BJ (cell line): ENCODE data around the gene NOTCH1. TPM values are rescaled to one million over a fixed set of nuclear protein-coding genes. Genes with fewer than 3 reads are reported as not detected.

Experiments used
- CTCF ChIA-PET: fragments of 350-600 bp; formaldehyde crosslinking; extraction: SDS; loops from one replicate; lab custom pipeline; 2021; ENCODE audit warnings: antibody characterized with exemption, inconsistent platforms; lab: Yijun Ruan, JAX
- POLR2A ChIA-PET: fragments of 300-600 bp; sonication (Branson Sonifier 250); formaldehyde crosslinking; extraction: SDS; loops from one replicate; lab custom pipeline; 2021; ENCODE audit warnings: antibody characterized with exemption; lab: Charles Lee
- DNase-seq: peaks from one replicate; pipeline ENCODE4 v3.0.0-alpha.2; 2011; ENCODE audit warnings: low read depth
- H3K27me3 ChIP-seq: 2 replicates; pipeline ENCODE4 v1.6.0; 2011; ENCODE audit warnings: low read length; ENCODE audit not compliant: control insufficient read depth, insufficient read depth
- H3K36me3 ChIP-seq: 2 replicates; pipeline ENCODE4 v1.5.1; 2011; ENCODE audit warnings: low read length; ENCODE audit not compliant: control insufficient read depth, insufficient read depth
- H3K4me3 ChIP-seq: 2 replicates; pipeline ENCODE4 v1.5.1; 2011; ENCODE audit warnings: low read depth, mild to moderate bottlenecking, control low read depth, low read length
- CTCF ChIP-seq: IDR thresholded peaks from 2 replicates; pipeline ENCODE4 v1.5.1; 2011; ENCODE audit warnings: low read depth, mild to moderate bottlenecking, control low read depth, inconsistent platforms, low read length, moderate library complexity; ENCODE audit not compliant: insufficient read depth
- polyA plus RNA-seq: library from polyadenylated mRNA; depleted of rRNA; stranded (reverse); fragments of >200 nt; gene quantifications from 2 replicates; pipeline ENCODE4 v1.2.3, GENCODE V29; 2011

Gene NOTCH1
- polyA plus RNA-seq, 1 experiment: 1.3 TPM

- ChIA-PET POLR2A (no interaction called here), CTCF (interaction anchor here (0.8 kb wide), 1 partner anchor 17 kb away, joined by 3 read pairs; no protein-coding TSS in a partner anchor)
- no peaks in the 10 kb centered on the region for H3K36me3 ChIP-seq
- no peak overlapping the region for H3K4me3 ChIP-seq
- no peak for TF ChIP-seq CTCF
- no peak for DNase-seq
- peaks cover 2% of the 10 kb centered on the region for H3K27me3 ChIP-seq
Measured at GRCh38 chr9:136586391-136586953, 40.6 kb upstream of the NOTCH1 start.

GRCh38 chr9:136585531-136586120 is 39.8 kb upstream of the NOTCH1 start:
- Histone ChIP-seq H3K4me3 (no peak overlapping the region), H3K27me3 (peaks cover 2% of the 10 kb centered on the region; the same call in 1 of the 2 replicates), H3K36me3 (no peaks in the 10 kb centered on the region)
- CTCF ChIA-PET: interaction anchor here (0.6 kb wide), 1 partner anchor 9 kb away, joined by 3 read pairs; no protein-coding TSS in a partner anchor
- POLR2A ChIA-PET: no interaction called here
- no peak for DNase-seq
- TF ChIP-seq CTCF: no peak

- CTCF ChIA-PET: no interaction called here
- POLR2A ChIA-PET: no interaction called here
- Histone ChIP-seq H3K27me3 (peaks cover 2% of the 10 kb centered on the region; the same call in 1 of the 2 replicates), H3K4me3 (no peak overlapping the region), H3K36me3 (no peaks in the 10 kb centered on the region)
- no peak for TF ChIP-seq CTCF
- DNase-seq: no peak
Measured at GRCh38 chr9:136584934-136585333, 39.1 kb upstream of the NOTCH1 start.

- ChIA-PET CTCF (no interaction called here), POLR2A (no interaction called here)
- no peak for DNase-seq
- H3K36me3 ChIP-seq: no peaks in the 10 kb centered on the region
- peaks cover 2% of the 10 kb centered on the region; the same call in 1 of the 2 replicates for H3K27me3 ChIP-seq
- H3K4me3 ChIP-seq: no peak overlapping the region
- TF ChIP-seq CTCF: no peak
Measured at GRCh38 chr9:136584401-136584932, 38.6 kb upstream of the NOTCH1 start.

- DNase-seq: no peak
- CTCF ChIA-PET: no interaction called here
- POLR2A ChIA-PET: no interaction called here
- Histone ChIP-seq H3K36me3 (no peaks in the 10 kb centered on the region), H3K27me3 (no peaks in the 10 kb centered on the region; the same call in 1 of the 2 replicates), H3K4me3 (no peak overlapping the region)
- TF ChIP-seq CTCF: no peak
Measured at GRCh38 chr9:136582977-136583735, 37.3 kb upstream of the NOTCH1 start.
